Measurements from ENCODE around the gene MYL9.

DNA sequence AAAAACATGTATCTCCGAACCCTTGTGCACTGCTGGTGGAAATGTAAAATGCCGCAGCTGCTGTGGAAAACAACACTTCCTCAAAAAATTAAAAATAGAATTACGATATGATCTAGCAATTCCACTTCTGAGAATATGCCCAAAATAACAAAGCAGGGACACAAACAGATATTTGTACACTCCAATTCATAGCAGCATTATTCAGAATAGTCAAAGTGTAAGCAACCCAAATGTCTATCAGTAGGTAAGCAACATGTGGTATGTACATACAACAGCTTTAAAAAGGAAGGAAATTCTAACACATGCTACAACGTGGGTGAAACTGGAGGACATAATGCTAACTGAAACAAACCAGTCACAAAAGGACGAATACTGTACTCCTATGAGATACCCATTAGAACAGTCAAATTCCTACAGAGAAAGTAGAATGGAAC is 58.6 kb downstream of the MYL9 start:
- TF ChIP-seq CTCF (IDR thresholded peaks at IDR 0.05) (no peak), BHLHE40 (IDR thresholded peaks at IDR 0.05; ENCODE audit: low read depth, low read length) (no peak), POLR2AphosphoS2 (conservative IDR thresholded peaks at IDR 0.05; ENCODE audit: low read length) (no peak), PBX3 (IDR thresholded peaks at IDR 0.05) (no peak), ZNF302 (CRISPR knock-in tag; IDR thresholded peaks at IDR 0.05) (no peak), NR3C1 (IDR thresholded peaks at IDR 0.05) (no peak)
- TF ChIP-seq, protein P1, sequence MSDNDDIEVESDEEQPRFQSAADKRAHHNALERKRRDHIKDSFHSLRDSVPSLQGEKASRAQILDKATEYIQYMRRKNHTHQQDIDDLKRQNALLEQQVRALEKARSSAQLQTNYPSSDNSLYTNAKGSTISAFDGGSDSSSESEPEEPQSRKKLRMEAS (IDR thresholded peaks at IDR 0.05) = no peak

Data from A549 (cell line).